Occipital lobe (tissue), 3 donors: ENCODE results near the gene HEXD. TPM values are rescaled to one million over a fixed set of nuclear protein-coding genes. Genes with fewer than 3 reads are reported as not detected.

Experiments used
- DNase-seq: peaks from one replicate; lab custom pipeline; 2025; lab: John Stamatoyannopoulos, UW
- small RNA-seq: library from RNA; depleted of rRNA; stranded (forward); fragments of <200 nt; gene quantifications from one replicate; pipeline ENCODE3, GENCODE V24; 2014
- total RNA-seq: library from RNA; depleted of rRNA; stranded (reverse); fragments of >200 nt; gene quantifications from one replicate; pipeline ENCODE4 v1.2.3, GENCODE V29; 2014

Gene HEXD
- total RNA-seq, 1 donor from 2014 or later: 20.6 TPM

DNA sequence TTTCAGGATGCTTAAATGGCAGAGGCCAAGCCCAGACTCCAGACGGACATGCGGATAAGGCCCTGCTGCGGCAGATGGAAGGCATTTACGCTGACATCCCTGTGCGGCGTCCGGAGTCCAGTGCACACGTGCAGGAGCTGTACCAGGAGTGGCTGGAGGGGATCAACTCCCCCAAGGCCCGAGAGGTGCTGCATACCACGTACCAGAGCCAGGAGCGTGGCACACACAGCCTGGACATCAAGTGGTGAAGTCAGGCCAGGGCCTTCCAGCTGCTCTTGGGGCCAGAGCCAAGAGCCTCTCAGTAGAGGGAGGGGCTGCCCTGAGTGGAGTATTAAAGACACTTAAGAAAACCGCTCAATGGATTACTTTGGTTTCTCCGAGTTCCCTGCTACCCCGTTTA, 69.8 kb downstream of the HEXD start:
- no peak for DNase-seq

GRCh38 chr17:82489117-82489516, 71.0 kb downstream of the HEXD start:
- no peak for DNase-seq

- DNase-seq: no peak
These were observed 71.8 kb downstream of the HEXD start for GRCh38 chr17:82489851-82490511.

DNA sequence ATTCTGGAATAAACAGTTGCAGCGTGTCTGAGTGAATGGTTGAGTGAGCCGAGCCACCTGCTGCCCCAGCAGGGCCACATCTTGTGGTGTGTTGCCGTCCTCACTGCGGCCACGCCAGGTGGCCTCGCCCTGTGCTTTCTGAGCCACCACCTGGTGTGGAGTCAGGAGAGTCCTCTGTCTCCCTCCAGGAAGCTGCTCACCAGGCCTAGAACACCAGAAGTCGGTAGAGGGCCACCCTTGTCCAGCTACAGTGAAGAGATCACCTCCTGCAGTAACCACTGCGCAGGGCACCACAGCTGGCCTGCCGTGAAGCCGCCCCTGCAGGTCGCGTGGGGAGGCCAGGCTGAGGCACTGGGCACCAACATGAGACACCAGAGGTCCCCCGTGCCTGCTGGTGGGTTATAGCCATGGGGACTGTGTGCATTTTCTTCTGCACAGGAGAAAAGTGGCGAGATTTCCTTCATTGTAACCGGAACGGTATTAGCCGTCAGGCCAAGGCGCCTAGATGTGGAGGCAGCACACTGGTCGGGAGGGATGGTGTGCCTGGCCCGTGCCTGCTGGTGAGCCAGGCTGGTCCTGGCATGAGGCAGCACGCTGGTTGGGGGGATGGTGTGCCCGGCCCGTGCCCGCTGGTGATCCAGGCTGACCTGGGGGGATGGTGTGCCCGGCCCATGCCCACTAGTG, 72.5 kb downstream of the HEXD start:
- no peak for DNase-seq

- DNase-seq: no peak
These were observed 73.0 kb downstream of the HEXD start for GRCh38 chr17:82491196-82491530.

DNA sequence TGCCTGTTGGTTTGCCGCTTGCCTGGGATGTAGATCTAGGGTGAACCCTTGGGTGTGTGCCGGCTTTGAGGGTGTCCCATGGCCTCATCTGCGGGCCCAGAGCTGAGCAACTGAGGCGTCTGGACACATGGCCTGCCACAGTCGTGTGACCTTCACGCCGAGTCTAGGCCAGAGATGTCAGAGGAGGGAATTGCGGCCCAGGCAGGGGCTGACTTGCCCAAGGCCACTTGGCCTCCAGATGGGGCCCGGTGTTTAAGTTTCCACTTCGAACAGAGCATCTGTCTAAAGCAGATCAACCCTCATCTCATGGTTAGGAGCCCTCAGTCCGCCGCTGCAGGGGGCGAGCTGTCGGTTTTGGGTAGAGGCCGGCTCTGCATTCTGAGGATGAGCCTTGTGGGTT, 73.4 kb downstream of the HEXD start:
- no peak for DNase-seq

Small RNA genes within 50 kb of the gene (small RNA-seq; reads per million reads assigned to genes)
- gene RF00019: not detected

Other genes starting within 250 kb of the HEXD start
- 18.6 TPM for gene CCDC57, start 205.5 kb upstream of the HEXD start, total RNA-seq
- 4.2 TPM for gene SLC16A3, start 189.3 kb upstream of the HEXD start, total RNA-seq
- gene CSNK1D, start 144.6 kb upstream of the HEXD start, total RNA-seq: 23.9 TPM
- gene CD7, start 100.7 kb upstream of the HEXD start, total RNA-seq: not detected
- 0.78 TPM for gene SECTM1, start 84.6 kb upstream of the HEXD start, total RNA-seq
- gene TEX19, start 59.1 kb upstream of the HEXD start, total RNA-seq: not detected
- not detected for gene UTS2R, start 46.6 kb upstream of the HEXD start, total RNA-seq
- gene OGFOD3, start 239 bp downstream of the HEXD start, total RNA-seq: 9.4 TPM
- 22.9 TPM for gene CYBC1, start 32.4 kb downstream of the HEXD start, total RNA-seq
- gene NARF, start 40.4 kb downstream of the HEXD start, total RNA-seq: 38.1 TPM
- gene FOXK2, start 101.4 kb downstream of the HEXD start, total RNA-seq: 41.2 TPM
- gene WDR45B, start 230.1 kb downstream of the HEXD start, total RNA-seq: 52.4 TPM